PFSK-1 (cell line): ENCODE results near the gene BEAN1.

ENCODE experiments used
- POLR2AphosphoS5 ChIP-seq: IDR thresholded peaks from 2 replicates; pipeline ENCODE4 v1.6.1; 2012; ENCODE audit warnings: low read depth, mild to moderate bottlenecking, control low read depth, low read length, moderate library complexity
- REST ChIP-seq, 2 experiments: IDR thresholded peaks; 2 replicates each; pipeline versions ENCODE4 v1.6.1 to v1.8.0; 2011 to 2012; ENCODE audit warnings: low read depth in 2 of 2, low read length in 2 of 2, control low read depth in 1 of 2, inconsistent platforms in 1 of 2, mild to moderate bottlenecking in 1 of 2, moderate library complexity in 1 of 2; ENCODE audit not compliant: insufficient read depth in 1 of 2
- SIN3A ChIP-seq: IDR thresholded peaks from 2 replicates; pipeline ENCODE4 v1.6.1; 2012; ENCODE audit warnings: mild to moderate bottlenecking, low read length, moderate library complexity, borderline replicate concordance; ENCODE audit not compliant: insufficient read depth

DNA sequence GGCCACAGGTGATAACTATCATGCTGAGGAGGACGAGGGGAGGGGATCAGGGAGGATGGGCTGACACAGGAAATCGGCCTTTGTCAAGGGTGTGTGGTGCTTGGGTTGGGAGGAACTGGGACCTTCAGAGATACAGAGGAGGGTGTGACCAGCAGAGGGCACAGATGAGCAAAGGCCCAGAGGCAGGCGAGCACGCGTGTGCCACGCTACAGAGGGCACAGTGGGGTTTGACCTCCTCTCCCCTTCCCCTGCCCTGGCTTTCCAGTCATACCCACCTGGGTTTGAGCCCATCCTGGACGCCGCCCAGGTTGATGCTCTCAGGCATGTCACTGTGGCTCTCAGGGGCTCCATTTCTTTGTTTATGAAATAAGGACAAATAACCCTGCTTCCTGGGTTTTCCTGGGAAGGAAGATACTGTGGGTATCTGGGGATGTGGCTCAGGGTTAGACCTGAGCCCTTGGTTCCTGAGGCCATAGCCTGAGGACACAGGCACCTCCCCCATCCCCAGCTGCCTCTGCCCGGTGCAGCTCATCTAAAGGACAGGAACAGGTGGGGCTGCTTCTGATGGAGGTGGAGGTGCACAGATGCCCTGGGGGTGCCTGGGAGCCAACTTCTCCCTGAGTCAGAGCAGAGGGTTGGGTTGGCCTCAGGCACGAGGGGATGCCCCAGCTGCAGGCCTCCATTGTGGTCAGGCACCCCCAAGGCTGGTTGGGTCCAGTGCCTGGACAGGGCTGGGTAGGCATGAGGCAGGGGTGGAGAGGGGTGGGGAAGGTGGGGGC, 51.8 kb downstream of the BEAN1 start:
- TF ChIP-seq POLR2AphosphoS5: no peak
- TF ChIP-seq SIN3A: no peak
- no peak for TF ChIP-seq REST (IDR thresholded peaks at IDR 0.05; ENCODE audit: insufficient read depth in 1 of 2, low read depth in 2 of 2, low read length in 2 of 2)
